ENCODE results near the gene SLC35F6. TPM values are rescaled to one million over a fixed set of nuclear protein-coding genes. Genes with fewer than 3 reads are reported as not detected.
"Not testable (repeated sequence)": the region's sequence is repeated elsewhere in the genome, so short reads cannot be mapped to it uniquely, and the experiment has no call there.

The SLC35F6 gene
- total and polyA plus RNA-seq, 4 donors: 14.8 to 49.9 (median 21.4) TPM

DNA sequence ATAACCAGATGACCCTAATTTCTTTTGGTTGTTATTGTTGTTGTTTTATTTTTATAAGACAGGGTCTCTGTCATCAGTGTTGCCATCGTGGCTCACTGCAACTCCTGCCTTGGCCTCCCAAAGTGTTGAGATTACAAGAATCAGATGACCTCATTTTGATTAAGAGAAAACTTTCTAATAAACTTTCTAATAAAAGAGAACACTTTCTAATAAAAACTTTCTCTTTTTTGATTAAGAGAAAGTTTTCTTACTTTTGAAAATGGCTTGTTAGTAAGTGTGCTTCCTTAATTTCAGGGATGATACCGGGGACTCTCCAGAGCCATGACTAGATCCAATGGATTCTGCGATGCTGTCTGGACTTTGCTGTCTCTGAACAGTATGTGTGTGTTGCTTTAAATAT lies 29.4 kb downstream of the SLC35F6 start:
- H3K27me3 ChIP-seq (ENCODE audit: control insufficient read depth in 3 of 3, insufficient read depth in 3 of 3, low read length in 2 of 3): no peaks in the 10 kb centered on the region
- H3K4me1 ChIP-seq (ENCODE audit: control insufficient read depth in 5 of 5, insufficient read depth in 5 of 5, low read length in 5 of 5): peaks cover 0 to 2% (median 0%) of the 10 kb centered on the region in 5 donors
- ATAC-seq (ENCODE audit: insufficient read depth, low FRiP score): no peak
- H3K27ac ChIP-seq (ENCODE audit: low read depth in 1 of 2, low read length in 1 of 2): no peak overlapping the region
- TF ChIP-seq CTCF (IDR thresholded peaks at IDR 0.05; ENCODE audit: control extremely low read depth, extremely low read depth): no peak
- WGBS, 2 donors: 95 to 96% methylated on average over 3 of the region's 3 CpGs
- no peak for DNase-seq
- H3K4me3 ChIP-seq: no peak overlapping the region
- H3K36me3 ChIP-seq (ENCODE audit: control insufficient read depth in 4 of 4, insufficient read depth in 4 of 4, low read length in 4 of 4): peaks cover 0 to 7% (median 0%) of the 10 kb centered on the region in 4 donors
- peaks cover 0 to 2% (median 0%) of the 10 kb centered on the region in 4 donors for H3K9me3 ChIP-seq (ENCODE audit: control insufficient read depth in 4 of 4, insufficient read depth in 3 of 4, low read length in 3 of 4)
- no peak overlapping the region for H3K9ac ChIP-seq (ENCODE audit: insufficient read depth in 1 of 2, low read length in 2 of 2)

- not testable (repeated sequence) for H3K4me1 ChIP-seq (ENCODE audit: control insufficient read depth in 5 of 5, insufficient read depth in 5 of 5, low read length in 5 of 5); ATAC-seq (ENCODE audit: insufficient read depth, low FRiP score); H3K9ac ChIP-seq (ENCODE audit: insufficient read depth in 1 of 2, low read length in 2 of 2); DNase-seq; H3K4me3 ChIP-seq; H3K9me3 ChIP-seq (ENCODE audit: control insufficient read depth in 4 of 4, insufficient read depth in 3 of 4, low read length in 3 of 4); H3K27ac ChIP-seq (ENCODE audit: low read depth in 1 of 2, low read length in 1 of 2); H3K27me3 ChIP-seq (ENCODE audit: control insufficient read depth in 3 of 3, insufficient read depth in 3 of 3, low read length in 2 of 3); H3K36me3 ChIP-seq (ENCODE audit: control insufficient read depth in 4 of 4, insufficient read depth in 4 of 4, low read length in 4 of 4)
- 94 to 96% methylated on average over 15 to 17 of the region's 17 CpGs for whole genome bisulfite sequencing, 2 donors
Observed at GRCh38 chr2:26795135-26795534, 31.1 kb downstream of the SLC35F6 start.

GRCh38 chr2:26801328-26801727 lies 37.2 kb downstream of the SLC35F6 start:
- no peak for ATAC-seq (ENCODE audit: insufficient read depth, low FRiP score)
- Histone ChIP-seq H3K27me3 (ENCODE audit: control insufficient read depth in 3 of 3, insufficient read depth in 3 of 3, low read length in 2 of 3) (no peaks in the 10 kb centered on the region), H3K4me1 (ENCODE audit: control insufficient read depth in 5 of 5, insufficient read depth in 5 of 5, low read length in 5 of 5) (no peaks in the 10 kb centered on the region), H3K36me3 (ENCODE audit: control insufficient read depth in 4 of 4, insufficient read depth in 4 of 4, low read length in 4 of 4) (peaks cover 0 to 3% (median 0%) of the 10 kb centered on the region in 4 donors), H3K9me3 (ENCODE audit: control insufficient read depth in 4 of 4, insufficient read depth in 3 of 4, low read length in 3 of 4) (no peaks in the 10 kb centered on the region), H3K27ac (ENCODE audit: low read depth in 1 of 2, low read length in 1 of 2) (no peak overlapping the region), H3K9ac (ENCODE audit: insufficient read depth in 1 of 2, low read length in 2 of 2) (no peak overlapping the region), H3K4me3 (no peak overlapping the region)
- 70 to 79% methylated on average over 4 of the region's 4 CpGs for WGBS, 2 donors
- no peak for TF ChIP-seq CTCF (IDR thresholded peaks at IDR 0.05; ENCODE audit: control extremely low read depth, extremely low read depth)
- DNase-seq: peak in 2 of 3 donors; percentile 15 to 19

- ATAC-seq (ENCODE audit: insufficient read depth, low FRiP score): no peak
- no peak for TF ChIP-seq CTCF (IDR thresholded peaks at IDR 0.05; ENCODE audit: control extremely low read depth, extremely low read depth)
- Histone ChIP-seq H3K9ac (ENCODE audit: insufficient read depth in 1 of 2, low read length in 2 of 2) (no peak overlapping the region), H3K27me3 (ENCODE audit: control insufficient read depth in 3 of 3, insufficient read depth in 3 of 3, low read length in 2 of 3) (no peaks in the 10 kb centered on the region), H3K4me3 (no peak overlapping the region), H3K36me3 (ENCODE audit: control insufficient read depth in 4 of 4, insufficient read depth in 4 of 4, low read length in 4 of 4) (peaks cover 0 to 3% (median 0%) of the 10 kb centered on the region in 4 donors), H3K27ac (ENCODE audit: low read depth in 1 of 2, low read length in 1 of 2) (no peak overlapping the region), H3K9me3 (ENCODE audit: control insufficient read depth in 4 of 4, insufficient read depth in 3 of 4, low read length in 3 of 4) (no peaks in the 10 kb centered on the region), H3K4me1 (ENCODE audit: control insufficient read depth in 5 of 5, insufficient read depth in 5 of 5, low read length in 5 of 5) (no peaks in the 10 kb centered on the region)
- WGBS, 2 donors: 95 to 96% methylated on average over 7 of the region's 7 CpGs
- no peak for DNase-seq
Observed at GRCh38 chr2:26801796-26802195, 37.7 kb downstream of the SLC35F6 start.

Data from lung (tissue), 12 donors.